ENCODE results near the gene KANK4. TPM values are rescaled to one million over a fixed set of nuclear protein-coding genes. Genes with fewer than 3 reads are reported as not detected.

Gene KANK4
- total and polyA plus RNA-seq, 2 of the 8 experiments (the other 6 are each of a cell fraction or from before 2014, with no cell fraction given) = 0.22 to 0.26 TPM

- no peak for FAIRE-seq
- 84% methylated on average over 3 of the region's 3 CpGs; no CpG with 5 or more reads in 1 of the 2 experiments for WGBS, 2 experiments (ENCODE audit: extremely low coverage in 1 of 2, insufficient coverage in 1 of 2, insufficient read length in 1 of 2, insufficient replicate concordance in 2 of 2, low coverage in 1 of 2, low lambda C conversion rate in 2 of 2, missing lambda C conversion rate in 1 of 2)
- TF ChIP-seq CREB1 (IDR thresholded peaks at IDR 0.05) (no peak), CTCF (IDR thresholded peaks at IDR 0.05; ENCODE audit: control extremely low read depth in 1 of 3, insufficient read depth in 1 of 3, low read depth in 1 of 3, low read length in 3 of 3) (no peak), CBX5 (IDR thresholded peaks at IDR 0.05; ENCODE audit: low read depth, low read length) (no peak), EGR1 (IDR thresholded peaks at IDR 0.05; ENCODE audit: borderline replicate concordance, low read depth, low read length) (no peak), EP300 (IDR thresholded peaks at IDR 0.05; ENCODE audit: borderline replicate concordance in 1 of 2, low read depth in 2 of 2, low read length in 2 of 2) (no peak), CHD2 (IDR thresholded peaks at IDR 0.05; ENCODE audit: low read length) (no peak), GABPA (IDR thresholded peaks at IDR 0.05; ENCODE audit: borderline replicate concordance, insufficient read depth, low read length) (no peak), SIRT6 (IDR thresholded peaks at IDR 0.05; ENCODE audit: low read length) (no peak), CTBP2 (IDR thresholded peaks at IDR 0.05; ENCODE audit: borderline replicate concordance, insufficient read depth, insufficient read length, low read length) (no peak), BRCA1 (IDR thresholded peaks at IDR 0.05; ENCODE audit: low read depth, low read length) (no peak), SIX5 (IDR thresholded peaks at IDR 0.05; ENCODE audit: low read depth, low read length) (no peak)
These were observed 3.1 kb downstream of the KANK4 start for GRCh38 chr1:62316135-62316534.

More at GRCh38 chr1:62316135-62316534, 3.1 kb downstream of the KANK4 start:
- Histone ChIP-seq H4K20me1 (replicated peaks in 1 of 2; ENCODE audit: control insufficient read depth in 1 of 2, insufficient read depth in 2 of 2, low read length in 2 of 2) (peaks cover 0 to 2% of the 10 kb centered on the region in 2 experiments), H4K8ac (ENCODE audit: extremely low read depth, insufficient read depth, low read length) (no peak overlapping the region), H3K18ac (ENCODE audit: extremely low read depth, low read length) (no peak overlapping the region), H3K23me2 (ENCODE audit: low read depth, low read length) (peaks cover 13% of the 10 kb centered on the region), H2BK20ac (ENCODE audit: low read length) (no peak overlapping the region), H4K91ac (replicated peaks; ENCODE audit: insufficient read length, low read length) (no peak overlapping the region), H2AK5ac (ENCODE audit: low read depth, low read length) (no peak overlapping the region), H3K4me3 (ENCODE audit: extremely low read depth in 1 of 4, insufficient read depth in 2 of 4, low read depth in 3 of 4, low read length in 4 of 4) (no peak overlapping the region), H2AFZ (ENCODE audit: low read length) (no peak overlapping the region), H2BK120ac (replicated peaks; ENCODE audit: low read depth, low read length) (no peak overlapping the region), H3K9me3 (ENCODE audit: insufficient read depth in 2 of 2, low read depth in 1 of 2, low read length in 1 of 2) (no peaks in the 10 kb centered on the region; a peak in 1 of 4 replicates), H3K27me3 (replicated peaks in 1 of 4; ENCODE audit: control insufficient read depth in 3 of 4, extremely low read depth in 1 of 4, insufficient read depth in 3 of 4, low read length in 3 of 4) (peaks cover 24 to 45% (median 38%) of the 10 kb centered on the region in 4 experiments), H3K4me1 (replicated peaks in 1 of 4; ENCODE audit: control insufficient read depth in 3 of 4, insufficient read depth in 4 of 4, low read length in 3 of 4) (no peaks in the 10 kb centered on the region; a peak in 1 of 7 replicates), H3K4me2 (ENCODE audit: insufficient read depth in 1 of 2, low read depth in 2 of 2, low read length in 2 of 2) (no peak overlapping the region), H3K27ac (ENCODE audit: low read depth, low read length) (no peak overlapping the region), H2BK12ac (ENCODE audit: low read depth, low read length) (no peak overlapping the region), H3K14ac (ENCODE audit: insufficient read length) (no peak overlapping the region), H3K23ac (ENCODE audit: insufficient read length) (no peak overlapping the region), H3K79me1 (ENCODE audit: low read depth, low read length) (no peaks in the 10 kb centered on the region), H3K36me3 (ENCODE audit: control insufficient read depth in 2 of 4, insufficient read depth in 4 of 4, low read length in 3 of 4) (no peaks in the 10 kb centered on the region), H3K4ac (replicated peaks; ENCODE audit: insufficient read length, low read depth, low read length) (no peak overlapping the region), H3K56ac (replicated peaks; ENCODE audit: insufficient read length, low read depth, low read length) (no peak overlapping the region), H3K79me2 (ENCODE audit: control insufficient read depth in 1 of 2, insufficient read depth in 2 of 2, low read length in 2 of 2) (no peaks in the 10 kb centered on the region), H3K9ac (replicated peaks in 1 of 4; ENCODE audit: extremely low read depth in 1 of 4, low read depth in 3 of 4, low read length in 3 of 4) (no peak overlapping the region), H2BK5ac (ENCODE audit: low read depth, low read length) (no peak overlapping the region), H2BK15ac (ENCODE audit: low read length) (no peak overlapping the region), H4K5ac (ENCODE audit: insufficient read length, low read depth, low read length) (no peak overlapping the region)
- POLR2A ChIA-PET (ENCODE audit: partially characterized antibody) = interaction anchor here (0.7 to 1.7 kb wide), 3 partner anchors 104 to 120 kb away, joined by 3 to 6 read pairs (median 3); no protein-coding TSS in a partner anchor
- CTCF ChIA-PET (ENCODE audit: partially characterized antibody) = interaction anchor here (1.3 kb wide), 1 partner anchor 75 kb away, joined by 9 read pairs; no protein-coding TSS in a partner anchor
- DNase-seq (ENCODE audit: low read depth in 1 of 2, low spot score in 2 of 2) = no peak

Measured in H1 (cell line).